OCI-M1 (cell line): ENCODE data around the gene ZBTB7A.

Experiments used
- DNase-seq: peaks from one replicate; lab custom pipeline; 2025; lab: John Stamatoyannopoulos, UW

The ZBTB7A gene

DNA sequence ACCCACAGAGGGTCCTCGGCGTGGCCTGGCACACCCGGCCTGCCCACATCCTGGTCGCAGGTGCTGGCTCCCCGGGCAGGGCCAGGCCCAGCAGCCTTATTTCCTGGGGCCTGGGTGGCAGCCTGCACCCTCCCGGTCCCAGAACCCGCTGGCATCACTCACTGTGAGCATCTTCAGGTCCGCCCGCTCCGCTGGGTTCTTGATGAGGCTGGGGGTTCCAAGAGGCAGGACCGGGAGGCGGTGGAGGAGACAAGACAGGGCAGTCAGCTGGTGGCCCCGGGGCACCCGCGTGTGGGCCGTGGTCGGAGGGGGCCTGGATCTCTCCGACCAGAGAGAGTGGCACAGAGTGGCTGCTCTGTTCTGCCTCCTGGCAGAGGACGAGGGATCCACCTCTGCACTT lies 27.6 kb upstream of the ZBTB7A start:
- DNase-seq = no peak

DNA sequence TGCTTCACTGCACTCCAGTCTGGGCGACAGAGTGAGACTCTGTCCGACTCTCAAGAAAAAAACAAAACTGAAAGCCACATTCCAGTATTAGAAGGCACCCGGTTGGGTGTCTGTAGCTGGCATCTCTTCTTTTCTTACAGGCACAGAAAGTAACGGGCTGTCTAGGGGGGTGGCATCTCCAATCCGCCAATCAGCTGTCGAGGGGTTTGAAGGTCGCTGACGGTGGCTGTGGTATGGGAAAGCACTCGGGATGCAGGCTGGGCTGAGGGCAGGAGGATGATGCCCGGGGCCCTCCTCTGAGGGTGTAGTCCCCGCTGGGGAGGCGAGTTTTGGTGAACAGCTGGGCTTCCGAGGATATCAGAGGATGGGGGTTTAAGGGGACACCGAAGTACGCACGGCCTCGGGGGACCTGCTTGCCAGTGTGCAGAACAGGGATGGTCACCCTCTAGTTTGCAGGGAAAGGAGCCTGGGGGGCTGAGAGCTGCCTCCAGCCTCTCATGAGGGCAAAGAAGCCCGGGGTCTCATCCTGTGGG lies 27.0 kb upstream of the ZBTB7A start:
- DNase-seq = no peak

DNA sequence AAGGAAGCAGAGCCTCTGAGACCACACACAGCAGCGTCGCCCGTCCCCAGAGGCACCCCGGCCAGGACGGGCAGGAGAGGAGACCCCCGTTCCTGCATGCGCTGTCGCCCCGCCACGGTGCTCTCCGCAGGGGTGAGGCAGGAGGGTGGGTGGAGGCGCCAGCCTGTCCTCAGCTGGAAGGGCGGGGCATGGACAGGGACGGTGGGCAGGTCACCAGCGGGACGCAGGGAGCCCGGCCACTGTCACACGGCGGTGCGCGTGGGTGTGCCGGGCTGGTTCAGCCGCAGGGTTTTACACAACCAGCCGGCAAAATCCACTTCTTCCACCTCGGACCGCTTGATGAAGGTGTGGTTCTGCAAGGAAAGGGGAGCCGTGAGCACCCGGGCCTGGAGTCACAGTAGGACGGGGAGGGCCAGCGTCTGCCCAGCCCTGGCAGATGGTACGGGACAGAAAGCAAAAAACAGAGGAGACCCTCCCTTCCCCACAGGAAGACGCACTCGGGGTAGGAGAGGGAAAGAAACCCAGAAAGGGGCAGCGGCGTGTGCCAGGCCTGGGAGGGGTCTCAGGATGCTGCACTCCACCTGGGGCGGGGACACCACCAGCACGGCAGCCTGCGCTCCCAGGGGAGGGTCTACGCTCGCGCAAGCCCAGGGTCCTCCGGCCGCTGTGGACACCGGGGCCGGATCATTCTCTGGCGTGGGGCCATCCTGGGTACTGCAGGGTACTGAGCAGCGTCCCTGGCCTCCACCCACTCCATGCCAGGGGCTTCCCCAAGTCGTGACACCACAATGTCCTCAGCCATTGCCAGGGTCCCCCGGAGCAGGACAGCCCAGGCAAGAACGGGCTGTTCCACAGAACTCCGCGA lies 23.9 kb upstream of the ZBTB7A start:
- DNase-seq = no peak

GRCh38 chr19:4089946-4090345 lies 23.2 kb upstream of the ZBTB7A start:
- no peak for DNase-seq

GRCh38 chr19:4089400-4089908 lies 22.8 kb upstream of the ZBTB7A start:
- DNase-seq = peak; percentile 92

- DNase-seq = peak; percentile 92
These were observed 22.3 kb upstream of the ZBTB7A start for GRCh38 chr19:4088975-4089374.

DNA sequence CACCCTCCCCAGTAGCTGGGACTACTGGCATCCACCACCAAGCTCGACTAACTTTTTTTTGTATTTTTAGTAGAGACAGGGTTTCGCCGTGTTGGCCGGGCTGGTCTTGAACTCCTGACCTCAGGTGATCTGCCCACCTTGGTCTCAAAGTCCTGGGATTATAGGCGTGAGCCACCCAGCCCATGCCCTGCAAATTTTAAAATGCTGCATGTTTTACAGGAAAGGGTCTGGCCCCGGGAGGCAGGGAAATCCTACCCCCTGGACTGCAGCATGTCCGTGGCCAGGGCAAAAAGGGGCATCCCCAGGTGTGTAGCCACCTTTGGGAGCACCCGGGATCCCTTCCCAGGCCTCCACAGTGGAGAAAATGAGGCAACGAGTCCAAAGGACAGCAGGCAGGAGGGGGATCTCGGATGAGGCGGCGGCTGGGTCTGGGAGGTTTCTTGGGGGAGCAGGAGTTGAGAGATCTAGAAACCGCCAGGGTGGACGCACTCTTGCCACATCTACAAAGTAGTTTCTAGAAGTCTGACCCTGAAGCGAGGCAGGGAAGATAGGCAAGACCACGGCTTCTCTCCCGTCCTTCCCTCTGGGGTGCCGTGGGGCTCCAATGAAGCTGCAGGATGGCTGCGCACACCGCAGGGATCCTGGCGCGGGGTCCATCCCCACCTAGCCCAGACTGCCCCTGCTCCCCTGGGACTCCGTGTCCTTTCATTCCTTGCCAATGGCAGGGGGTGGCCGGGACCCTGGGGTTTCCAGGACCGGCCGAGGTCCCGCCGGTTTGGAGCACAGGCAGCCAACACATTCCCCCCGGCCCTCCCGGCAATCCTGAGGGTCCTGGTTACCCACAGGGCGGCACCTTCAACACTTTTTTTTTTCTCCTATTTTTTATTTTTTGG lies 21.3 kb upstream of the ZBTB7A start:
- no peak for DNase-seq

- DNase-seq = no peak
These were observed 19.7 kb upstream of the ZBTB7A start for GRCh38 chr19:4086411-4086867.

GRCh38 chr19:4084547-4084877 lies 17.8 kb upstream of the ZBTB7A start:
- DNase-seq = no peak

GRCh38 chr19:4083677-4084546 lies 17.2 kb upstream of the ZBTB7A start:
- peak; percentile 84 for DNase-seq

DNA sequence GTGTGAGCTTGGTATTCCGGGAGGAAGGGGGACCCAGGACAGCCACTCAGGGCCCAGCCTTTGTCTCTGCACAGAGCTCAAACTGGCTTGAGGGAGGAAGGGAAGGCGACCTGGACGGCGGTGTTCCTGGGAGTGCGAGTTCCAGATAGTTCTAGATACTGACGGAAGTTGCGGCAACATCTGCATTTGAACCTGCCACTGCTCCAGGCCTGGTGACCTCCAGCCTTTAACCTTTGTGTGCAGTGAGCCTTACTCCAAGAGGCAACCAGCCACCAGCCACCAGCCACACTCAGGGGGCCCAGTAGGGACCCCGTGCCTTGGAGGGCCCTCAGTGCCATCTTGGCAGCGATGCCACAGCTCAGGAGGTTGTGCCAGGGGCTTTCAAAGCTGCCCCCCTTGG lies 15.5 kb upstream of the ZBTB7A start:
- no peak for DNase-seq

DNA sequence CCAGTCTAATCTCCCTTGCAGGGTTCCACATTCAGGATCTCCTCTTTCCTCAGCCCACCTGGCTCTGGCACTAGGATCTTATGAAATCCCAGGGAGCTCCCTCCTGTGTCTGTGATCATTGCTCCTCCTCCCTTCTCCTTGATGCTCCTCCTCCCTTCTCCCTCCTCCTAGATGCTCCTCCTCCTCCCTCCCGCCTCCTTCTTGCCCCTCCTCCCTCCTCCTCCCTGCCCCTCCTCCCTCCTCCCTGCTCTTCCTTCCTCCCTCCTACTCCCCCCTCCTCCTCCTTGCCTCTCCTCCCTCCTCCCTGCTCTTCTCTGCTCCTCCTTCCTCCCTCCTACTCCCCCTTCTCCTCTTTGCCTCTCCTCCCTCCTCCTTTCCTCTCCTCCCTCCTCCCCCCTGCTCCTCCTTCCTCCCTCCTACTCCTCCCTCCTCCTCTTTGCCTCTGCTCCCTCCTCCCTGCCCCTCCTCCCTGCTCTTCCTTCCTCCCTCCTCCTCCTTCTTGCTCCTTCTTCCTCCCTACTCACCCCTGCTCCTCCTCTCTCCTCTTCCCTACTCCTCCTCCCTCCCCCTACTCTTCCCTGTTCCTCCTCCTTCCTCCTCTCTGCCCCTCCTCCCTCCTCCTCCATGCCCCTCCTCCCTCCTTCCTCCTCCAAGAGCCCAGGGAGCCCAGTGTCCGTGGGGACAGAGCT lies 14.9 kb upstream of the ZBTB7A start:
- peak; percentile 56 for DNase-seq

DNA sequence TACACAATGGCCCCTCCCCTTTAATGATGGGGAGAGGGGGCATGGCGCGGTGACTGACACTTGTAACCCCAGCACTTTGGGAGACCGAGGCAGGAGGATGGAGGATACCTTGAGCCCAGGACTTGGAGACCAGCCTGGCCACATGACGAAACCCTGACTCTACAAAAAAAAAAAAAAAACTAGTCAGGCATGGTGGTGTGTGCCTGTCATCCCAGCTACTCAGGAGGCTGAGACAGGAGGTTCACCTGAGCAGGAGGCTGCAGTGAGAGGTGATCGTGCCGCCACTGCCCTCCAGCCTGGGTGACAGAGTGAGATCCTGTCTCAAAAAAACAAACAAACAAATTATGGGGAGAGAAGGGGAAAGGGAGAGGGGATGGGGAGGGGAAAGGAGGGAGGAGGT lies 13.8 kb upstream of the ZBTB7A start:
- no peak for DNase-seq

- DNase-seq = peak; percentile 75
These were observed 11.3 kb upstream of the ZBTB7A start for GRCh38 chr19:4077800-4078684.

GRCh38 chr19:4077007-4077374 lies 10.3 kb upstream of the ZBTB7A start:
- peak; percentile 18 for DNase-seq

DNA sequence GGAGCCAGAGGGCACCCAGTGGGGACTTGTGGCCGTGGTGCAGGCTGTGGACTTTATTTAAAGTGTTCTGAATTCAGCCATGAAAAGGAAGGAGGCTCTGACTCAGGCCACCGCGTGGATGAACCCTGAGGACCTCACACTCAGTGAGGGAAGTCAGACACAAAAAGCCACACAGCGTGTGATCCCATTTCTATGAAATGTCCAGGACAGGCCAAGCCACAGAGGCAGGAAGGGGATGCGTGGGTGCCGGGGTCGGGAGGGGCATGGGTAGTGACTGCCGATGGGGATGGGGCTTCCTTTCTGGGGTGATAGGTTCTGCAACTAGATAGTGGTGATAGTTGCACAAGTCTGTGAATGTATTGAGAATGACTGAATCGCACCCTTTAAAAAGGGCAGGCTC lies 8.7 kb upstream of the ZBTB7A start:
- no peak for DNase-seq

- no peak for DNase-seq
These were observed 4.9 kb upstream of the ZBTB7A start for GRCh38 chr19:4071610-4072009.

GRCh38 chr19:4069331-4069959 lies 2.7 kb upstream of the ZBTB7A start:
- no peak for DNase-seq
